AG10803 (cell line): ENCODE results near the gene CCR1.
"Not testable (repeated sequence)": the region's sequence is repeated elsewhere in the genome, so short reads cannot be mapped to it uniquely, and the experiment has no call there.

Experiments used
- DNase-seq: peaks from one replicate; pipeline ENCODE4 v3.0.0; 2010; ENCODE audit warnings: low read depth
- H3K4me3 ChIP-seq: 2 replicates; pipeline ENCODE4 v1.5.1; 2011; ENCODE audit warnings: mild to moderate bottlenecking, low read length, control low read depth
- CTCF ChIP-seq: conservative IDR thresholded peaks from 2 replicates; pipeline ENCODE4 v1.5.1; 2011; ENCODE audit warnings: mild to moderate bottlenecking, low read length, control low read depth, inconsistent platforms

CCR1 gene

DNA sequence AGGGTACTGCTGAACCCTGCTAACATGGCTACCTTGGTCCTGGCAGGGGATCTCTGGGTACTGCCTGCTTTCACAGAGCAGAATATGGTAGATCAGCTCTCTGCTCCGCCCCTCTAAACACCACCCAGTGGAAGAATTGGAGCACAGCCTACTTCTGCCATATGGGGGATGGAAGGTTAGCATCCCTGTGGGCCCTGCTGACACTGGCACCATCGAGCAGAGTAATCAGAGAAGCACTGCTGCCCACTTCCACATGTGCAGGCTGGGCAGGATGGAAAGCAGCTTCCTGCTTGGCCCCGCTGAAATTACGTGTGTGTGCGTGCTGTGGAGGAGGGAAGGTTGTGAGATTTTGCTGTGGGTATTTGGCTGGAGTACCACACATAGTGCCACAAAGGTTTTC, 24.8 kb downstream of the CCR1 start:
- no peak for TF ChIP-seq CTCF
- H3K4me3 ChIP-seq: no peak overlapping the region
- DNase-seq: no peak

DNA sequence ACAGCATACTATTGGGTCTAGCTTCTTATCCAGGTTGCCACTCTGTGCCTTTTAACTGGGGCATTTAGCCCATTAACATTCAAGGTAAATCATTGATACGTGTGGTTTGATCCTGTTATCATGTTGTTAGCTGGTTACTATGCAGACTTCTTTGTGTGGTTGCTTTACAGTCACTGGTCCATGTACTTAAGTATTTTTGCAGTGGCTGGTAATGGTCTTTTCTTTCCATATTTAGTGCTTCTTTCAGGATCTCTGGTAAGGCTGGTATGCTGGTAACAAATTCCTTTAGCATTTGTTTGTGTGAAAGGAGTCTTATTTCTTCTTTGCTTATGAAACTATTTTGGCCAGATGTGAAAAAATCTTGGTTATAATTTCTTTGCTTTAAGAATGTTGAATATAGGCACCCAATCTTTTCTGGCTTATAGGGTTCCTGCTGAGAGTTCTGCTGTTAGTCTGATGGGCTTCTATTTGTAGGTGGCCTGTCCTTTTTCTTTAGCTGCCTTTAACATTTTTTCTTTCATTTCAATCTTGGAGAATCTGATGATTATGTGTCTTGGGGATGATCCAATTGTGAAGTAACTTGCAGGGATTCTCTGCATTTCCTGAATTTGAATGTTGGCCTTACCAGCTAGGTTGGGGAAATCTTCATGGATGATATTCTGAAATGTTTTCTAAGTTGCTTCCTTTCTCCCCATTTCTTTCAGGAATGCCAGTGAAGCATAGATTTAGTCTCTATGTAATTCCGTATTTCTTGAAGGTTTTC, 39.3 kb downstream of the CCR1 start:
- DNase-seq: peak; percentile 73
- TF ChIP-seq CTCF: no peak
- H3K4me3 ChIP-seq: no peak overlapping the region

DNA sequence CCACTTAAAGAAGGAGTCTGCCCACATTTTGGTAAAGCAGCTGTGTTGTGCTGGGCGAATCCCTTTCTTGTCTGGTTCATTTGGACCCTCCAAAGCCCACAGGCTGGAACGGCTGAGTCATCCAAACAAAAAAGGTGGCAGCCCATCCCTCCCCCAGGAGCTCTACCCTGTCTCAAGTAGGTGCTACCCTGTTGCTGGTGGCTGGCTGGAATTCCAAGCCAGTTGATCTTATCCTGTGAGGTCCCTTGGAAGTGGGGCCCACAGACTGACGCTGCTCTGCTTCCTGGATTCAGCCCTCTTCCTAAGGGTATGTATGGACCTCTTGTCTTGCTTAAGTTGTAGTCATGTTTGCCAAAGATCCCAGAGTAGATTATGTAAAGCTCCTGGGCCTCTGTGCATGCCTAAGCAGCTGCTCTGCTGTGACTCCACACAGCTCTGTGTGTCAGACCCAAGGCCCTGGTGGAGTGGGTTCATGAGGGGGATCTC, 44.5 kb downstream of the CCR1 start:
- H3K4me3 ChIP-seq: no peak overlapping the region
- DNase-seq: no peak
- no peak for TF ChIP-seq CTCF

DNA sequence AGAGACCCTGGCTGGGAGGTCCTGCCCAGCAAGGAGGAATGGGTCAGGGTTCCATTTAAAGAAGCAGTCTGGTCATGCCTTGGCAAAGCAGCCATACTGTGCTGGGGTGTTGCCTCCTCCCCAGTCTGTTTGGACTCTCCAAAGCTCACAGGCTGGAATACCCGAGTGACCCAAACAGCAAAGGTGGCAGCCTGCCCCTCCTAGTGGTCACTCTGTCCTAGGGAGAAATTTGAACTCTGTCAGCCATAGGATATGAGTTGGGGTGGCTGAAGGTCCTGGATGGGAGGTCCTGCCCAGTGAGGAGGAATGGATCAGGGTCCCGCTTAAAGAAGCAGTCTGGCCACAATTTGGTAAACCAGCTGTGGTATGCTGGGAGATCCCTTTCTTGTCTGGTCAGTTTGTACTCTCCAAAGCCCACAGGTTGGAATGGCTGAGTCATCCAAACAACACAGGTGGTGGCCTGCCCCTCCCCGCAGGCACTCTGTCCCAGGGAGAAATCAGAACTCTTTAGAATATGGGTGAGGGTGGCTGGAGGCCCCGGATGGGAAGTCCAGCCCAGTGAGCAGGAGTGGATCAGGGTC, 45.0 kb downstream of the CCR1 start:
- no peak for DNase-seq
- no peak overlapping the region for H3K4me3 ChIP-seq
- TF ChIP-seq CTCF: no peak

GRCh38 chr3:46157685-46158084, 50.4 kb downstream of the CCR1 start:
- DNase-seq, H3K4me3 ChIP-seq: not testable (repeated sequence)

DNA sequence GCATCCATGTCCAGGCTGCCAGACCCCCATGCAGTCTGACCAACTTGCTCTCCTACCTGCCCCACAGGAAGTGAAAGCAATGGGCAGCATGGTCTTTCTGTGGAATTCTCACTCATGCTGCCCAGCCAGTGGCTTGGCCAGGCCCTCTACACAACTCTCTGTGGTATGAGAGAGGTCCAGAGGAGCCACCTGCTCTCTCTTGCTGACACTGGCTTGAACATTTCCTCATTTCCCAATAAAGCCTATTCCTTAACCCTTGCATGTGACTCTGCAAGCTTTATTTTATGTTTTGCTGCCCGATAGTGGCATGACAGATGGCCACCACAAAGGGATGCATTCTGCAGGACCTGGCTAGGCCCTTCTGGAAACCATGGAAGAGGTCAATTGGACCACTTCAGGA, 53.8 kb downstream of the CCR1 start:
- H3K4me3 ChIP-seq: no peak overlapping the region
- no peak for TF ChIP-seq CTCF
- no peak for DNase-seq
